Activated CD4-positive, alpha-beta T cell treated with anti-CD3 and anti-CD28 coated beads for 36 hours (primary cell): Measurements from ENCODE around the gene GNG2. TPM values are rescaled to one million over a fixed set of nuclear protein-coding genes. Genes with fewer than 3 reads are reported as not detected.
A peak's percentile ranks its signal among the peaks of the same experiment; 100 is the strongest.

ENCODE experiments used
- ATAC-seq: fragments of 200-7000 bp; cut with Tn5 transposase; one replicate; pipeline ENCODE4 v1.10.0; 2021; ENCODE audit warnings: mild to moderate bottlenecking, moderate library complexity
- CTCF ChIA-PET: fragments of 350-600 bp; sonication (Branson Sonifier 250); formaldehyde crosslinking; loops from one replicate; lab custom pipeline; 2021; ENCODE audit warnings: antibody characterized with exemption; lab: Charles Lee
- POLR2A ChIA-PET: fragments of 350-600 bp; sonication (Branson Sonifier 250); formaldehyde crosslinking; loops from one replicate; lab custom pipeline; 2021; ENCODE audit warnings: antibody characterized with exemption, inconsistent platforms; lab: Charles Lee
- DNase-seq: peaks from one replicate; pipeline ENCODE4 v3.0.0-alpha.2; 2020
- H3K27ac Mint-ChIP-seq: one replicate; pipeline ENCODE4 v1.8.0; 2021; ENCODE audit warnings: mixed read lengths
- H3K27me3 Mint-ChIP-seq: one replicate; pipeline ENCODE4 v1.8.0; 2021; ENCODE audit warnings: mixed read lengths
- H3K36me3 Mint-ChIP-seq: one replicate; pipeline ENCODE4 v1.8.0; 2021; ENCODE audit warnings: low read depth, mixed read lengths
- H3K4me1 Mint-ChIP-seq: one replicate; pipeline ENCODE4 v1.8.0; 2021; ENCODE audit warnings: mixed read lengths
- H3K4me3 Mint-ChIP-seq: one replicate; pipeline ENCODE4 v1.8.0; 2021; ENCODE audit warnings: mild to moderate bottlenecking, moderate library complexity, mixed read lengths
- H3K9me3 Mint-ChIP-seq: one replicate; pipeline ENCODE4 v1.8.0; 2021; ENCODE audit warnings: low read depth, mixed read lengths
- intact Hi-C, 2 experiments: fragments of 100-400 bp; cut with DNase I in 1 of 2; cut with micrococcal nuclease in 1 of 2; formaldehyde crosslinking; loops; one replicate each; pipeline versions ENCODE4 v1.14.2 to v1.15.1; 2022 to 2024; cut with DNase I, micrococcal nuclease
- total RNA-seq, 2 experiments: library from RNA; stranded (reverse); gene quantifications; one replicate each; pipeline ENCODE4 v1.2.3, GENCODE V29; 2021

GNG2 gene
- total RNA-seq, 2 experiments from 2014 or later = 133 to 136 TPM

DNA sequence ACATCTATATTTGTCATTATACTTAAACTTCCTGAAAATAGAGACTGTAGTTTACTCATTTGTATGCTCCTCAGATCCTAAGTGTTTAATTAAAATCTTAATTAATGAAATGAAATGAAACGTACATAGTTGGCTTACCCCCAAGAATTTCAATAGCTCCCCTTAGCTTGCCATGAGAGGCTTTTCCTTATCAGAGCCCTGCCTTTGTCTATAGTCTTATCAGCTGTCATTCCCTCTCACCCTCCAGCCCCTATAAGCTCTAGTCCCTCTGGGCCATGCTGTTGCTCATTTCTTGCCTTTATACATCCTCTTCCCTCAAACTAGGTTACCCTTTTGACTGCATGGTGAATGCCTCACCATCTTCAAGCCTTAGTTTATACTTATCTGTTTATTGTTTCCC is 127.8 kb downstream of the GNG2 start:
- H3K36me3 Mint-ChIP-seq = peaks cover 10% of the 10 kb centered on the region
- CTCF ChIA-PET = interaction anchor here (0.9 to 2.3 kb wide), 4 partner anchors 8 to 100 kb away, joined by 3 to 6 read pairs (median 4); no protein-coding TSS in a partner anchor
- H3K9me3 Mint-ChIP-seq = no peaks in the 10 kb centered on the region
- intact Hi-C loops = loop anchor here (5.0 to 10.0 kb wide), 4 partner anchors 141 to 893 kb away; partner anchors contain the start of genes FRMD6 (in 1 of the 2) and TRIM9 (in 1 of the 2)
- DNase-seq = no peak
- H3K27ac Mint-ChIP-seq = peak overlapping the region; percentile 93
- peaks cover 30% of the 10 kb centered on the region for H3K4me1 Mint-ChIP-seq
- no peak for ATAC-seq
- H3K27me3 Mint-ChIP-seq = no peaks in the 10 kb centered on the region
- peak overlapping the region; percentile 100 for H3K4me3 Mint-ChIP-seq
- POLR2A ChIA-PET = no interaction called here

DNA sequence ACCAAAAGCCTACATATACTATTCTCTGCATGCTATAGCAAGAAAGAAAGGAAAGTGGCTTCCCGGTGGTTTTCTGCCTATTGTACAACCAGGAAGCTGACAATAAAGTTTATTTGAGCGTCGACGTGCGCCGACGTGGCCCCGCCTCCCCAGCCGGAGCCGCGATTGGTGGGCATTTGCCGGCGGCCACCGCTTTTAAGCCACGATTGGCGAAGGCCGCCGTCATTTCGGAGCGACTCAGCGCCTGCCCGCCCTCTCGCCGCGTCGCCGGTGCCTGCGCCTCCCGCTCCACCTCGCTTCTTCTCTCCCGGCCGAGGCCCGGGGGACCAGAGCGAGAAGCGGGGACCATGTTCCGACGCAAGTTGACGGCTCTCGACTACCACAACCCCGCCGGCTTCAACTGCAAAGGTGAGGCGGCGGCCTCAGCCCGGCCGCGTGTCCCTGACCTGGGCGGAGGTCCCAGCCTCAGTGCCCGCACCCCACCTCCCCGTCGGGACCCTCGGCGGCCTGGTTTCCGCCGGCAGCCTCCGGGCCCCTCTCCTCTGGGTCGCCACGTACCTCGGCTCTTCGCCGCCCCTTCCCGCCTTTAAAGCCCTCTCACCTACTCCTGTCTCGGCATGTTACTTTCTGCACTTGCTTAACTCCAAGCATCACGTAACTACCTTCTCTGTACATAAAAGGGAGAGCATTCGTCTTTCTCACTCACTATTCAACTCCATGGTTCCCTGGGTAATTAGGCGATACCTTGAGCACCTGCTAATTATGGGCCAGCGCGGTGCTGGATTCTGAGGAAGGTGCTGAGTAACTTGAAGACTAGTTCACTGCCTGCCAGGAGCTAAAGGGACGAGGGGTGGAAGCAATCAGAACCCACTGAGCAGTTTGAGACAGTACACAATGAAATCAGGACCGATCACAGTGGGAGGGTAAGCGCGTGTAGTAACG is 129.2 kb downstream of the GNG2 start, which contains the start of gene RTRAF:
Gene RTRAF, plus strand, starts transcription at position 254 of the 942 bp plus-strand sequence. Its CDS starts 94 bp downstream, at position 348.
- H3K27ac Mint-ChIP-seq = peak within 1 kb of the TSS; percentile 98
- intact Hi-C loops = loop anchor here (1.0 to 10.0 kb wide), 10 partner anchors 116 to 895 kb away; partner anchors contain the start of genes FRMD6 (in 2 of the 2), ERO1A (in 1 of the 2), GPR137C (in 1 of the 2) and TMX1 (in 1 of the 2)
- no peaks in the 10 kb centered on the region for H3K27me3 Mint-ChIP-seq
- no peaks in the 10 kb centered on the region for H3K9me3 Mint-ChIP-seq
- H3K36me3 Mint-ChIP-seq = peaks cover 18% of the 10 kb centered on the region
- DNase-seq (peak; percentile 96), ATAC-seq (peak; percentile 97)
- H3K4me1 Mint-ChIP-seq = peaks cover 40% of the 10 kb centered on the region
- H3K4me3 Mint-ChIP-seq = peak within 1 kb of the TSS; percentile 100
- ChIA-PET POLR2A (no interaction called here), CTCF (interaction anchor here (0.6 to 4.1 kb wide), 2 partner anchors 10 to 12 kb away, joined by 3 to 20 read pairs; no protein-coding TSS in a partner anchor)

DNA sequence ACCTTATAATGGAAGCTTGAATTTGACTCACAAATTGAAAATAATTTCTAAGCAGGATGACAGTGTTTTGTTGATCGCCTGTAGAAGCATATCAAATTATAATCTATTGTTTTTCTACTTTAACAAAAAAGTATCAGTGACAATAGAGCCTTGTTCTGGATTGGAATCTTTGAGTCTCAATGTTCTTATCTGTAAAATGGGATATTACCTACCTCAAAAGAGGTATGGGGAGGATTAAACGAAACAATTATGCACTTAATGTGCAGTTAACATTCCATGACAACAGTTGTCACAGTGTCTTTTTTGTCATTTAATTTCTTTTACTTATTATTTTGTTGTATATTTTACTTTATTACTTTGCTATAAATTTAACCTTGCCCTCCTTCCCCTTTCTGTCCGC is 130.1 kb downstream of the GNG2 start:
- Mint-ChIP-seq H3K27me3 (no peaks in the 10 kb centered on the region), H3K4me3 (peak overlapping the region; percentile 100), H3K9me3 (no peaks in the 10 kb centered on the region), H3K4me1 (peaks cover 43% of the 10 kb centered on the region), H3K27ac (no peak overlapping the region), H3K36me3 (peaks cover 25% of the 10 kb centered on the region)
- ATAC-seq (no peak), DNase-seq (no peak)
- ChIA-PET CTCF (interaction anchor here (0.6 to 4.1 kb wide), 2 partner anchors 11 to 13 kb away, joined by 3 to 20 read pairs; no protein-coding TSS in a partner anchor), POLR2A (no interaction called here)
- intact Hi-C loops = loop anchor here in 1 of 2 experiments (10.0 kb wide), 1 partner anchor 704 kb away; the partner anchor contains the start of gene ERO1A

DNA sequence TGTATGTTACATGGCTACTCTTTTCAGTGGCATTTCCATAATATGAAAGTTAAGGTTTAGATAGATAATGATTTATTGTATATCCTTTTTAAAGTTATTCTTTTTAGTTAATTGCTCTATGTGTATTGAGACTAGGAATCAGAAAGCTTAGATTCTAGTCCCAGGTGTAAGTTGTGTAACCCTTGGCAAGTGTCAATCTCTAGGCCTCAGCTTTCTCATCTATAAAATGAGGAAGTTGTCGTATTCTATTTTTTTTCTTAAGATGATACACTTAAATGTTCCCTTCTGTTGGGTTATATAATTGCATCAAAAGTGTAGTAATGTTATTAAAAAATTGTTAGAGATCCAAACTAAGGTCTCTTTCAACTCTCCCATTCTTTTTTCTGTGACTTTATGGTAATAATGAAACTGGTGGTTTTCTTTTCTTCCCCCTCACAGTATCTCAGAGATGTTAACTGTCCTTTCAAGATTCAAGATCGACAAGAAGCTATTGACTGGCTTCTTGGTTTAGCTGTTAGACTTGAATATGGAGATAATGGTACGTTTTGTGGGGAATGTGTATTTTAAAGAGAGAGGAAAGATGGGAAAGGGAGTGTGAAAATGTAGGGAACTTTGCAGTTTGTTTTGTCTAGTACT is 133.0 kb downstream of the GNG2 start:
- H3K36me3 Mint-ChIP-seq = peaks cover 41% of the 10 kb centered on the region
- no peak overlapping the region for H3K4me3 Mint-ChIP-seq
- H3K9me3 Mint-ChIP-seq = no peaks in the 10 kb centered on the region
- DNase-seq (no peak), ATAC-seq (no peak)
- no peaks in the 10 kb centered on the region for H3K27me3 Mint-ChIP-seq
- intact Hi-C loops = loop anchor here in 1 of 2 experiments (10.0 kb wide), 1 partner anchor 701 kb away; the partner anchor contains the start of gene ERO1A
- H3K4me1 Mint-ChIP-seq = peaks cover 49% of the 10 kb centered on the region
- peak overlapping the region; percentile 35 for H3K27ac Mint-ChIP-seq
- ChIA-PET CTCF (interaction anchor here (0.7 to 4.1 kb wide), 7 partner anchors 10 to 280 kb away, joined by 3 to 20 read pairs (median 9); no protein-coding TSS in a partner anchor), POLR2A (no interaction called here)

DNA sequence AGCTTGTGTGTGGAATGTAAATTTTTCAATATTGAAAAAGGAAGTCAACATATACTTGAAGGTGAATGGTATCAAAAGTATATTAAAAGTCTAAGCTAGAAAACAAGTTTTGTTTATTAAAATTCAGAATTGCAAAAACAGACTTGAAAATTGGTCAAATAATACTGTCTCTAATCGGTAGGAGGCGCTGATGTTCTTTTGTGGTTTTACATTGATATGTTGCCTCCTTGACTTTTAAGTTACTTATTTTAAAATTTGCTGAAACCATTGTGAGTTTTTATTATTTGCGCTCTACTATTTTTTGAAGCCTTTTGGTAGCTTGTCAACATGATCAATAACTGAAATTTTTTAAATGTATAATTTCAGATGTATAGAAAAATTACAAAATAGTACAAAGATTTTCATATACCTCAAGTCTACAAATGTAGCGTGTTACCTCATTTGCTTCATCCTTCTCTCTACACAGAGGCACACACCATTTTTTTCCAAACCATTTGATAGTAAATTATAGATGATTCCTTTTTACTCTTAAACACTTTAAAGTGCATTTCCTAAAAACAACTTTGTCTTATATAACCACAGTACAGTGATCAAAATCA is 135.8 kb downstream of the GNG2 start:
- Mint-ChIP-seq H3K36me3 (peaks cover 46% of the 10 kb centered on the region), H3K4me3 (no peak overlapping the region), H3K4me1 (peaks cover 35% of the 10 kb centered on the region), H3K27ac (no peak overlapping the region), H3K9me3 (no peaks in the 10 kb centered on the region), H3K27me3 (no peaks in the 10 kb centered on the region)
- CTCF ChIA-PET = interaction anchor here (0.6 to 3.2 kb wide), 37 partner anchors 8 to 559 kb away, joined by 3 to 22 read pairs (median 4); no protein-coding TSS in a partner anchor
- POLR2A ChIA-PET = no interaction called here
- ATAC-seq (no peak), DNase-seq (no peak)
- intact Hi-C loops = loop anchor here (1.0 to 10.0 kb wide), 7 partner anchors 75 to 699 kb away; partner anchors contain the start of gene ERO1A (in 1 of the 2)

DNA sequence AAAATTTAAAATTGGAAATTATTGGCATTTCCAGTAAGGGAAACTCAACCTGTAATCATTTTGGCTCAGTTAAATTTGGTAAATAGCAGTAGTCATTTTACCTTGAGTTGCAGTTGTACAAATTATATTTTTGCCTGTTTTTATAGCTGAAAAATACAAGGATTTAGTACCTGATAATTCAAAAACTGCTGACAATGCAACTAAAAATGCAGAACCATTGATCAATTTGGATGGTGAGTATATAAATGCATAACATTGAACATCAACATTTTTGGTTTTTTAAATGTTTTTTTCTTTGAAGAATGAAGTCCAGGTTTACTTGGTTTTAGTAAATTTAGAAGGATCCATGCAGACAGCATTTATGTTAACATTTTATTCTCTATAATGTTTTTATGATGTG is 137.9 kb downstream of the GNG2 start:
- H3K4me3 Mint-ChIP-seq = no peak overlapping the region
- peaks cover 20% of the 10 kb centered on the region for H3K4me1 Mint-ChIP-seq
- peaks cover 52% of the 10 kb centered on the region for H3K36me3 Mint-ChIP-seq
- no peak for ATAC-seq
- POLR2A ChIA-PET = no interaction called here
- CTCF ChIA-PET = interaction anchor here (0.7 to 0.9 kb wide), 3 partner anchors 8 to 134 kb away, joined by 3 to 4 read pairs (median 3); no protein-coding TSS in a partner anchor
- no peak for DNase-seq
- no peaks in the 10 kb centered on the region for H3K27me3 Mint-ChIP-seq
- intact Hi-C loops = loop anchor here (5.0 to 10.0 kb wide), 2 partner anchors 274 to 696 kb away; partner anchors contain the start of gene ERO1A (in 1 of the 2)
- no peaks in the 10 kb centered on the region for H3K9me3 Mint-ChIP-seq
- H3K27ac Mint-ChIP-seq = no peak overlapping the region

DNA sequence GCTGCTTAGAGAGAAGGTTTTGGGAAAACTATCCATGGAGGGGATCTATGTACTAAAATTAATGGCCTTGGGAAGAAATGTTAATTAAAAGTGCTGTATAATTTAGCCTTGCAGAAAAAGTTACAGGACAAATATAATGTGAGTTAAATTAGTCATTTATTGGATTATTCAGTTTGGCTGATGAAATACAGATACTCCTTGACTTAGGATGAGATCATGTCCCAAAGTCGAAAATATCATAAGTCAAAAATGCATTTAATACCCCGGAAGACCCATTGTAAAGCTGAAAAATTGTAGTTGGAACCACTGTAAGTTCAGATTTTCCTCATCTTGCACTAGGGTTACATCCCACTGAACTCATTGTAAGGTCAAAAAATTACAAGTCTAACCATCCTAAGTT is 138.7 kb downstream of the GNG2 start:
- ChIA-PET CTCF (no interaction called here), POLR2A (no interaction called here)
- no peaks in the 10 kb centered on the region for H3K9me3 Mint-ChIP-seq
- no peak overlapping the region for H3K4me3 Mint-ChIP-seq
- DNase-seq (no peak), ATAC-seq (no peak)
- no peak overlapping the region for H3K27ac Mint-ChIP-seq
- H3K27me3 Mint-ChIP-seq = no peaks in the 10 kb centered on the region
- peaks cover 48% of the 10 kb centered on the region for H3K36me3 Mint-ChIP-seq
- intact Hi-C loops = loop anchor here (5.0 to 10.0 kb wide), 2 partner anchors 273 to 696 kb away; partner anchors contain the start of gene ERO1A (in 1 of the 2)
- peaks cover 13% of the 10 kb centered on the region for H3K4me1 Mint-ChIP-seq

DNA sequence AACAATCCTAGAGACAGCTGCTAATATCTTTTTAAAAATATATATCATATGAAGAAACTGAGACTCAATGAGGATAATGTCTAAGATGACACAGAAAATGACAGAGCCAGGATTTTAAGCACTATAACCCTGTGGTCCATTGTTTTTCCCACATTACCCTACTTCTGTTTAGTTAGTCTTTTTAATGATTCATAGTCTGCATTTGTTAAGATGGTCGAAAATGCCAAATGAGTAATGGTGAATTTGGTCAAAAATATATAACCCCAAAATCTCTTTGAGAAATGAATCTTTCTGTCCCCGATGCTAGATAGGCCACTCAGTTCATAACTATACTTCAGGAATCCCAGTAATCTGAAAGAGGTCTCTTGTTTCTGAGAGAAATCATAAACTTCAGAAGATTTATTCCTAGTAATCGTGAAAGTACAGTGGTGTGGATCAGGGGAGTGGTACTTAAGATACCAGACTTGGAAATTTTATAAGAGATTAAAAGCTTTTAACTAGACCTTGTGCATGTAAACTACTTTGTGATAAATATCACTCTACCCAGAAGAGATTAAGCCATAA is 139.7 kb downstream of the GNG2 start:
- peaks cover 45% of the 10 kb centered on the region for H3K36me3 Mint-ChIP-seq
- no peak for ATAC-seq
- intact Hi-C loops = no loop called here
- CTCF ChIA-PET = interaction anchor here (0.6 kb wide), 1 partner anchor 30 kb away, joined by 4 read pairs; no protein-coding TSS in a partner anchor
- no peak overlapping the region for H3K27ac Mint-ChIP-seq
- peaks cover 8% of the 10 kb centered on the region for H3K4me1 Mint-ChIP-seq
- no peak overlapping the region for H3K4me3 Mint-ChIP-seq
- POLR2A ChIA-PET = no interaction called here
- H3K27me3 Mint-ChIP-seq = no peaks in the 10 kb centered on the region
- no peak for DNase-seq
- H3K9me3 Mint-ChIP-seq = no peaks in the 10 kb centered on the region

DNA sequence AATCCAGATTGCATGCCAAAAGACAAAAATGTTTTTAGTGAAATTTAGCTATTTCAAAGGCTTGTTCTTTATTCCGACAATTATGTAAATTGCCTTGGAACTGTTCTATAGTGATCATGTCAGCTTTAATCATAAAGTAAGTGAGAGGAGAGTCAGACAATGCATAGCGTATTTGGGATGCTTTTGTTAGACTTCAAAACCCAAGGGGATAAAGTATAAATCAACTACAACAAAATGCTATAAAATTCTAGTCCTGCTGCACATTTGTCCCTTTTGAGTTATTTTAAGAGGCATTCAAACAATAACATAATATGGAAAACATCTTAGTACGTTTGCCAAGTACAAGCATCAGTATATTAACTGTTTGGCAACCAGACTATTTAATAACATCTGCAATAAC is 140.3 kb downstream of the GNG2 start:
- no peak for DNase-seq
- Mint-ChIP-seq H3K27ac (no peak overlapping the region), H3K4me1 (peaks cover 8% of the 10 kb centered on the region), H3K9me3 (no peaks in the 10 kb centered on the region), H3K4me3 (no peak overlapping the region), H3K27me3 (no peaks in the 10 kb centered on the region), H3K36me3 (peaks cover 46% of the 10 kb centered on the region)
- intact Hi-C loops = no loop called here
- ATAC-seq = no peak
- ChIA-PET POLR2A (no interaction called here), CTCF (no interaction called here)

DNA sequence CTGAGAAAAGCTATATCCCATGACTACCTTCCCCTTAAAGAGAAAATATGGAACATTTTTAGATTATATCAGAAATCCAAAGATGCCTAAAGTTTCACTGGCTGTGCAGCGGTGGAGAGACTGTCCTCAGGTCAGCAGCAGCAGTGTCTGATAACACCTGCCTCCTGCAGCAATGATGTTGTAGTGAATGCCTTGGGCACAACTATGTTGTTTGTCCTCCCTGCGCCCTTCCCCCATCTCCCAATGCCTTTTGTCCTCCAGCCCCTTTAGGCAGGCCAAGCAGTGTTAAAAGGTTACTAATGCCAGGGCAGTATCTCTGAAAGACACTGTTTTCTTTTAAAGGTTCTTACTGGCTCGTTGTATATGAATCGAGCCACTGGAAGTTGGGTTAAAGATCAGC is 142.1 kb downstream of the GNG2 start:
- Mint-ChIP-seq H3K36me3 (peaks cover 43% of the 10 kb centered on the region), H3K27me3 (no peaks in the 10 kb centered on the region), H3K4me3 (no peak overlapping the region), H3K4me1 (no peaks in the 10 kb centered on the region), H3K9me3 (no peaks in the 10 kb centered on the region), H3K27ac (no peak overlapping the region)
- ATAC-seq = no peak
- ChIA-PET POLR2A (no interaction called here), CTCF (interaction anchor here (0.9 to 1.9 kb wide), 3 partner anchors 9 to 23 kb away, joined by 3 to 11 read pairs (median 3); no protein-coding TSS in a partner anchor)
- no peak for DNase-seq
- intact Hi-C loops = no loop called here
